ENCODE results near the gene RAET1E.

The RAET1E gene

DNA sequence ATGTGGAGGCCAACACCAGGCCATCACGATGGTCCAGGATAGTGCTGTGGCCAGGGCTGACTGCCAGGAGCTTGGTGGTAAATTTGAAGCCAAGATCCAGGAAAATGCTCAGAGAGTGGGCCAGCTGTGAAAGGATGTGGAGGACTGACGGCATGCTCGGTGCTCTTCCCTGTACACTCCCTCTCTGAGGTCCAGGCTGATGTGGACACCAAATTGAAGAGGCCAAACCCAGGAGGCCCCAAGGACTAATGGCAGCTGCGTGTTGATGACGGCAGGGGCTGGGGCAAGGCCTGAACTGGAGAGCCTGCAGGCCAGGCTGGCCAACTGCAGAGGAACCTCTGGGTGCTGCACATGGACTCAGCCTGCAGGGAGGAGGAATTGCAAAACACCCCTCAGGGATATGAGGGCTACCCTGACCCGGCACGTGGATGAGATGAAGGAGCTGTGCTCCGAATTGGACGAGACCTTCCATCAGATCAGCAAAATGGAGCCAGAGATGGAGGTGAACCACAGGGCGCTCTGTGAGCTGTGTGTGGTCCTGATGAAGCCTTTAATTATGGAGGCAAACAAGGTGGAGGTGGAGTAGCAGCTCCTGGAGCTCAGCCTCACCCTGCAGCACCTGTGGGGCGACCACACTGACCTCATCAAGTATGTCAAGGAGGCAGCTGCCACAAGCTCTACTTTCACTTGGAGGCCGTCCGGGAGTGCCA lies 6.9 kb upstream of the RAET1E start:
- no peak overlapping the region for H3K4me3 ChIP-seq (ENCODE audit: low read length)
- no peak for DNase-seq (ENCODE audit: low read depth)
- TF ChIP-seq, protein P1, sequence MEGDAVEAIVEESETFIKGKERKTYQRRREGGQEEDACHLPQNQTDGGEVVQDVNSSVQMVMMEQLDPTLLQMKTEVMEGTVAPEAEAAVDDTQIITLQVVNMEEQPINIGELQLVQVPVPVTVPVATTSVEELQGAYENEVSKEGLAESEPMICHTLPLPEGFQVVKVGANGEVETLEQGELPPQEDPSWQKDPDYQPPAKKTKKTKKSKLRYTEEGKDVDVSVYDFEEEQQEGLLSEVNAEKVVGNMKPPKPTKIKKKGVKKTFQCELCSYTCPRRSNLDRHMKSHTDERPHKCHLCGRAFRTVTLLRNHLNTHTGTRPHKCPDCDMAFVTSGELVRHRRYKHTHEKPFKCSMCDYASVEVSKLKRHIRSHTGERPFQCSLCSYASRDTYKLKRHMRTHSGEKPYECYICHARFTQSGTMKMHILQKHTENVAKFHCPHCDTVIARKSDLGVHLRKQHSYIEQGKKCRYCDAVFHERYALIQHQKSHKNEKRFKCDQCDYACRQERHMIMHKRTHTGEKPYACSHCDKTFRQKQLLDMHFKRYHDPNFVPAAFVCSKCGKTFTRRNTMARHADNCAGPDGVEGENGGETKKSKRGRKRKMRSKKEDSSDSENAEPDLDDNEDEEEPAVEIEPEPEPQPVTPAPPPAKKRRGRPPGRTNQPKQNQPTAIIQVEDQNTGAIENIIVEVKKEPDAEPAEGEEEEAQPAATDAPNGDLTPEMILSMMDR (conservative IDR thresholded peaks at IDR 0.05; ENCODE audit: low read depth, low read length): no peak

- DNase-seq (ENCODE audit: low read depth): no peak
- TF ChIP-seq, protein P1 (conservative IDR thresholded peaks at IDR 0.05; ENCODE audit: low read depth, low read length): no peak
- H3K4me3 ChIP-seq (ENCODE audit: low read length): no peak overlapping the region
These were observed 6.2 kb upstream of the RAET1E start for GRCh38 chr6:149903938-149904611.

- TF ChIP-seq, protein P1 (conservative IDR thresholded peaks at IDR 0.05; ENCODE audit: low read depth, low read length): no peak
- H3K4me3 ChIP-seq (ENCODE audit: low read length): no peak overlapping the region
- DNase-seq (ENCODE audit: low read depth): no peak
These were observed 3.7 kb upstream of the RAET1E start for GRCh38 chr6:149901444-149902140.

- TF ChIP-seq, protein P1 (conservative IDR thresholded peaks at IDR 0.05; ENCODE audit: low read depth, low read length): no peak
- DNase-seq (ENCODE audit: low read depth): no peak
- H3K4me3 ChIP-seq (ENCODE audit: low read length): no peak overlapping the region
These were observed 2.9 kb upstream of the RAET1E start for GRCh38 chr6:149900620-149901443.

GRCh38 chr6:149899926-149900619 lies 2.2 kb upstream of the RAET1E start:
- TF ChIP-seq, protein P1 (conservative IDR thresholded peaks at IDR 0.05; ENCODE audit: low read depth, low read length): no peak
- no peak for DNase-seq (ENCODE audit: low read depth)
- H3K4me3 ChIP-seq (ENCODE audit: low read length): no peak overlapping the region

- H3K4me3 ChIP-seq (ENCODE audit: low read length): no peak overlapping the region
- TF ChIP-seq, protein P1 (conservative IDR thresholded peaks at IDR 0.05; ENCODE audit: low read depth, low read length): no peak
- DNase-seq (ENCODE audit: low read depth): no peak
These were observed 1.6 kb upstream of the RAET1E start for GRCh38 chr6:149899486-149899885.

Measured in retinal pigment epithelial cell (primary cell).